ENCODE results near the gene USP32.
"Not testable (repeated sequence)": the region's sequence is repeated elsewhere in the genome, so short reads cannot be mapped to it uniquely, and the experiment has no call there.

The USP32 gene

GRCh38 chr17:60369727-60370126, 22.2 kb downstream of the USP32 start:
- no peak for DNase-seq

GRCh38 chr17:60363700-60364405, 28.1 kb downstream of the USP32 start:
- no peak for DNase-seq

- no peak for DNase-seq
Observed at GRCh38 chr17:60362329-60362728, 29.6 kb downstream of the USP32 start.

- no peak for DNase-seq
Observed at GRCh38 chr17:60361889-60362288, 30.0 kb downstream of the USP32 start.

GRCh38 chr17:60359415-60359814, 32.5 kb downstream of the USP32 start:
- no peak for DNase-seq

GRCh38 chr17:60358606-60359225, 33.2 kb downstream of the USP32 start:
- DNase-seq: no peak

GRCh38 chr17:60356940-60357339, 35.0 kb downstream of the USP32 start:
- DNase-seq: no peak

- DNase-seq: no peak
Observed at GRCh38 chr17:60355663-60356594, 36.0 kb downstream of the USP32 start.

GRCh38 chr17:60354223-60354622, 37.7 kb downstream of the USP32 start:
- DNase-seq: no peak

- DNase-seq: no peak
Observed at GRCh38 chr17:60353773-60354172, 38.2 kb downstream of the USP32 start.

- no peak for DNase-seq
Observed at GRCh38 chr17:60352569-60352968, 39.4 kb downstream of the USP32 start.

GRCh38 chr17:60352071-60352470, 39.9 kb downstream of the USP32 start:
- DNase-seq: no peak

GRCh38 chr17:60351012-60351695, 40.8 kb downstream of the USP32 start:
- no peak for DNase-seq

GRCh38 chr17:60348616-60349015, 43.3 kb downstream of the USP32 start:
- no peak for DNase-seq

- DNase-seq: no peak
Observed at GRCh38 chr17:60345233-60345632, 46.7 kb downstream of the USP32 start.

GRCh38 chr17:60342492-60342891, 49.4 kb downstream of the USP32 start:
- not testable (repeated sequence) for DNase-seq

- DNase-seq: no peak
Observed at GRCh38 chr17:60335289-60335688, 56.6 kb downstream of the USP32 start.

GRCh38 chr17:60333628-60334031, 58.3 kb downstream of the USP32 start:
- DNase-seq: no peak

GRCh38 chr17:60333072-60333471, 58.9 kb downstream of the USP32 start:
- not testable (repeated sequence) for DNase-seq

GRCh38 chr17:60332574-60332973, 59.4 kb downstream of the USP32 start:
- DNase-seq: no peak

GRCh38 chr17:60330731-60331130, 61.2 kb downstream of the USP32 start:
- DNase-seq: no peak

GRCh38 chr17:60328679-60329078, 63.3 kb downstream of the USP32 start:
- DNase-seq: no peak

- DNase-seq: no peak
Observed at GRCh38 chr17:60327901-60328273, 64.0 kb downstream of the USP32 start.
